ENCODE data around the gene CYB561D1. TPM values are rescaled to one million over a fixed set of nuclear protein-coding genes. Genes with fewer than 3 reads are reported as not detected.

Gene CYB561D1
- total and polyA plus RNA-seq, 2 of the 8 experiments (the other 6 are each of a cell fraction or from before 2014, with no cell fraction given): 3.6 to 3.8 TPM

- no peak for TF ChIP-seq CTCF (IDR thresholded peaks at IDR 0.05; ENCODE audit: control extremely low read depth in 1 of 3, insufficient read depth in 1 of 3, low read depth in 1 of 3, low read length in 3 of 3)
- no peak for TF ChIP-seq TAF1 (IDR thresholded peaks at IDR 0.05; ENCODE audit: low read depth, low read length)
- no peak for TF ChIP-seq HDAC6 (IDR thresholded peaks at IDR 0.05; ENCODE audit: low read depth, low read length)
- no peak for TF ChIP-seq EZH2 (IDR thresholded peaks at IDR 0.05; ENCODE audit: low read depth, low read length, severe bottlenecking)
- no peak for TF ChIP-seq TBP (IDR thresholded peaks at IDR 0.05; ENCODE audit: low read depth, low read length)
- TF ChIP-seq ASH2L (IDR thresholded peaks at IDR 0.05; ENCODE audit: low read length): no peak
- no peak for TF ChIP-seq BRCA1 (IDR thresholded peaks at IDR 0.05; ENCODE audit: low read depth, low read length)
- TF ChIP-seq KDM5A (IDR thresholded peaks at IDR 0.05; ENCODE audit: low read length): no peak
Observed at GRCh38 chr1:109543988-109544735, 50.3 kb downstream of the CYB561D1 start (continued).

Data from H1 (cell line).